CD4-positive, alpha-beta T cell treated with Interleukin-1 beta for 1 hour (primary cell): ENCODE results near the gene MUTYH.
"Not testable (repeated sequence)": the region's sequence is repeated elsewhere in the genome, so short reads cannot be mapped to it uniquely, and the experiment has no call there.

ENCODE experiments used
- DNase-seq, 2 donors: peaks; one replicate each; pipeline ENCODE4 v3.0.0-alpha.2; 2020 to 2022

Gene MUTYH

GRCh38 chr1:45339789-45340558, at the start of gene MUTYH, which contains the start of gene TOE1:
Gene MUTYH (minus strand): TSS chr1:45340440. CDS start chr1:45334505, 5,935 bp downstream.
Gene TOE1 (plus strand): TSS chr1:45340170. CDS start chr1:45340253, 83 bp downstream.
- peak; percentile 92 for DNase-seq

GRCh38 chr1:45386219-45386618, 46.0 kb upstream of the MUTYH start:
- DNase-seq = no peak

GRCh38 chr1:45385302-45385701, 45.1 kb upstream of the MUTYH start:
- no peak for DNase-seq

GRCh38 chr1:45384213-45384612, 44.0 kb upstream of the MUTYH start:
- DNase-seq = not testable (repeated sequence)

- no peak for DNase-seq
Observed at GRCh38 chr1:45383191-45383590, 43.0 kb upstream of the MUTYH start.

DNA sequence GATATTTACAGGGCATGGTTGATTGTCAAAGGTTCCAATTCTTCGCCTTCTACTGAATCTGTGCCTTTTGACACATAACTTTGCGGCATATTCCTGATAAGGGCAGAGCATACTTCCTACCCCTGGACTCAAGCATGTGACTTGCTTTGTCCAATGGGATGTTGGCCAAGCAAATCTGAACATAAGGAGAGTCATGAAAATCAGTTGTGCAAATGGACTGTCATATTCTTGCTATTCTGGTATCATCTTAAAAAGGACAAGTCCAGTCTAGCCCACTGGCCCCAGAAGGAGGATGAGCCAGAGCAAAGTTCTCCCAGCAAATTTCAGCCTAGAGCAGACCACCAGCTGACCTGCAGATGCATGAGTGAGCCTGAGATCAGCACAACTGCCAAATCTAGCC, 41.0 kb upstream of the MUTYH start:
- no peak for DNase-seq

- DNase-seq = no peak
Observed at GRCh38 chr1:45380730-45381129, 40.5 kb upstream of the MUTYH start.

- no peak for DNase-seq
Observed at GRCh38 chr1:45380125-45380524, 39.9 kb upstream of the MUTYH start.

GRCh38 chr1:45379524-45379923, 39.3 kb upstream of the MUTYH start:
- no peak for DNase-seq

DNA sequence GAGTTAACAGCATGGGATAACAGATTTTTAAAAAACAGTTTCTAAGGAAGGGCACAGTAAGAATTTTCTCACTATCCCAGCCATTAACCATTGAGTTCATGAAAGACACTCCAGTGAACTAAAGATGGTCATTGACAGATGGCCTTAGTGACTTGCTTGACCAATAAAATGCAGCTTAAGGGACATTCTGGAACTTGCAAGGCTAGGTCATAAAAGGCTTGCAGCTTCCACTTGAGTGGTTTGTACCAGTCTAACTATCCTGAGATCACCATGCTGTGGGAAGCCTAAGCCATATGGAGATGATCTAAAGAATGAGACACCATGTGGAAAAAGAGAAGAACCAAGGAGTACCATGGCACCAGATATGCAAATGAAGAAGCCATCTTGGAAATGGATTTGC, 37.9 kb upstream of the MUTYH start:
- DNase-seq = no peak

DNA sequence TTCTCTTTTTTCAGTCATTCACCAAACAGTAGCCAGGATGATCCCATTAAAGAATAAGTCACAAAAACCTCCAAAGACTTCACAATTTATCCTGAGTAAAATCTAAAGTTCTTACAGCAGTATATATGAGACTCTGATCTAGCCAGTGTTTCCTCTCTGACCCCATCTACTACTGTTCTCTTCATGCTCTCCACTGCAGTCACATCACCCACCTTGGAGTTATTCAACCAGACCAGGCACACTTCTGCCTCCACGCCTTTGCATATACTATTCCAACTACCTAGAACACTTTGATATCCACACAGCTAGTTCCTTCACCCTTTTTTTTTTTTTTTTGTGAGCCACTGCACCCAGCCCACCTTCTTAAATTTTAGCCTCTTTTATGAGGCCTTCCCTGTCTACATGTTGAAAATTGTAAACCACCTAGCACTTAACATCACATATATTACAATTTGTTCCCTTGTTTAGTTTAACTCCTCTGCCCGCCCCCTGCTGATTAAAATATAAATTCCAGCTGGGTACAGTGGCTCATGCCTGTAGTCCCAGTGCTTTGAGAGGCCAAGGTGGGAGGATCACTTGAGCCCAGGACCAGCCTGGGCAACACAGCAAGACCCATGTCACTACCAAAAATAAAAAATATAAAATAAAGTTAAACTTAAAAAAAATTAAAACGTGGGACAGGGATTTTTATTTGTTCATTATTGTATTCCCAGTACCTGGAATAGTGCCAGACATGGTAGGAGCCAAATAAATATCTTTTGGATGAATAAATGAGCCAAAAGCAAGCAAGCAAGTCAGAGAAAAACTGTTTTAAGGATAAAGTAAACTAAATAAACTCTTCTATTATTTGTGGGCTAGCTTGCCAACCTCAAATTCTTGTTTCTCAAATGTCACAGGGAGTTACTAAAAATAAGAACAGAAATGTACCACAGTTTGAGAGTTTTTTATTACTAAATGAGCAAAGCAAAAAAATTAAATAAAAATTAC, 35.2 kb upstream of the MUTYH start:
- no peak for DNase-seq

- DNase-seq = no peak
Observed at GRCh38 chr1:45373573-45373972, 33.3 kb upstream of the MUTYH start.

DNA sequence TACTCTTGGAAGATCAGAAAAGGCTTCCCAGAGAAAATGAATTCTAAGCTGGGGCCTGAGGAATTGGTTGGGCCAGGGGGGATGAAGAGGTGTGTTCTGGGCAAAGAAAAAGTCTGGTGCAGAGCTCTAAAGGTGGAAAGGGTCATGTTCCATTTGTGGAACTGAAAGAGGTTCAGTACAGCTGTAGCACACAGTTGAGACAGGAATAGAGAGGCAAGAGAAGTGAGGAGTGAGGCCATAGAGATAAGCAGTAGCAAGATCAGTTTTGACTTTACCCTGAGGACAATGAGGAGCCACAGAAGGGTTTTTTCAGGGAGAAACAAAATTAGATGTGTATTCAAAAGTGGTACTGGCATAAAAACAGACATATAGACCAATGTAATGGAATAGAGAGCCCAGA, 30.3 kb upstream of the MUTYH start:
- DNase-seq = no peak

DNA sequence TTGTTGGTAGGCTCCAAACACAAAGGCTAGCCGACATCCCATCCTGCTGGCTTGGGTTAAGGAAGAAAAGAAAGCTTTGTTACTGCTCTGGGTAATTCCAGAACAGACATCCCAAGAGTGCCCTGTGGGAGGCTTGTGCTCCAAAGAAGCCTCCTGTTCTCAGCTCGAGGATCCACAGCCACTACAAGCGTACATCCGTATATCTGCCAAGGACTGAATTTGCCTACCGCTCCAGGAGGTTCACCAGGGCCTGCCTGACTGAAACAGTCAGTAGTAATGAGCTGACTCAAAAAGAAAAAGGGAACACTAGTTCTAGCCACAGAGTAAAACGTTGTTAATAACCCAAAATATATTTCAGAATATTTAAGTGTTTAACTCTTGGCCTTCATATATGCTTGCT, 24.8 kb upstream of the MUTYH start:
- no peak for DNase-seq

- DNase-seq = no peak
Observed at GRCh38 chr1:45364294-45364693, 24.1 kb upstream of the MUTYH start.

DNA sequence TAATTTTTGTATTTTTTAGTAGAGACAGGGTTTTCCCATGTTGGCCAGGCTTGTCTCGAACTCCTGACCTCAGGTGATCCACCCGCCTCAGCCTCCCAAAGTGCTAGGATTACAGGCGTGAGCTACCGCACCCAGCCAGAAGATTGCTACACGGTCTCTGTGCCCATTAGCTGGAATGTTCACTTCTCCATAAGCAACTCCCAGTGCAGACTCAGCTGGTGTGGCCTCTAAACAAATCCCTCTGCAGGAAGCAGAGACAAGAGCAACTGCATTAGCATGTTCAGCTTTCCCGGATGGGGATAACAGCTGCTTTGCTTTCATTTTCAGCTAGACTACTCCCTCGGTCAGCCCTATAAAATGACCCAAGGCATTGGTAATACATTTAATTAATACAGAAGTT, 20.7 kb upstream of the MUTYH start:
- not testable (repeated sequence) for DNase-seq

- peak; percentile 47 to 60 for DNase-seq
Observed at GRCh38 chr1:45359882-45360513, 19.8 kb upstream of the MUTYH start.

DNA sequence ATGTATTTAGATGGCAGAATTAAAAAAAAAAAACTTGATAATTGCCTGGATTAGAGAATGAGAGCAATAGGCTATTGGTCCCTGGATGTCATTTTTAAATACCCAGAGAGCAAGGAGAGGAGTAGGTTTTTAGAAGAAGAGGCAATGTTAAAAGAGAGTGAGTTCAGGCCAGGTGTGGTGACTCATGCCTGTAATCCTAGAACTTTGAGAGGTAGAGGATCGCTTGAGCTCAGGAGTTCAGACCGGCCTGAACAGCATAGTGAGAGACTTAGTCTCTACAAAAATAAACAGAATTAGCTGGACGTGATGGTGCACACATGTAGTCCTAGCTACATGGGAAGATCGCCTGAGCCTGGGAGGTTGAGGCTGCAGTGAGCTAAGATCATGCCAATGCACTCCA, 15.9 kb upstream of the MUTYH start:
- DNase-seq = no peak

DNA sequence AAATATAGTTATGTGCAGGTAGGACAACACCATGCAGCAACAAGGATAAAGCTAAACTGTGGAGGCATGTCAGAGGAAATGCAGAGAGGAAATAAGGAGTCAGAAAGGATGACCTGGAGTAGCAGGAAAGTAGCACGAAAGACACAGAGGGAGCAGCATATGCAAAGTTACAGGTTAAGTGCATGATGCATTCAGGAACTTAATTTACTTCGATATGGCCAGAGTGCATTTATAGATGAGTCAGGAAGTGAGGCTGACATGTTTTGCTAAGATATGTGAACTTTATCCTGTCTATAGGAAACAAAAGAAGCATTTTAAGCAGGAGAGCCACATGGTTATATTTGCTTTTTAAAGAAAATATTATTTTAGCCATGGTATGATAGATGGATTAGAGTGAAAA, 15.4 kb upstream of the MUTYH start:
- no peak for DNase-seq

GRCh38 chr1:45354838-45355237, 14.6 kb upstream of the MUTYH start:
- DNase-seq = no peak

DNA sequence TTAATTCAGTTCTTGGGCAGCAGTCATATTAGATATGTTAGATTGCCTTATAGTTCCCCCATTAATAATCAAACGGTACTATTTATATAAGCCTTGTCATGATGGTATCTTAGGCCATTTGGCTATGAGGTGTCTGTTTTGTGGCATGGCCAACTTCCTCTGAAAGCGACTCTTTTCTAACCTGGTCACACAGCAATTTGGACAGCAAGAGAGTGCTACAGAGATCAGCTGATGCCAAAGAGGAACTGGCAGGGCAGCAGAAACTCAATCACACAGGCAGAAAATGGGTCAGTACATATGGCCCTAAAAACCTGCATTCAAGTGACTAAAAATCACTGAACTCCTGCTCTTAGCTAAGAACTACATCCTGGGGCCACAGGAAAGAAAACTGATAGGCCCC, 13.4 kb upstream of the MUTYH start:
- no peak for DNase-seq

GRCh38 chr1:45351508-45351907, 11.3 kb upstream of the MUTYH start:
- no peak for DNase-seq

- DNase-seq = no peak
Observed at GRCh38 chr1:45348966-45349677, 8.9 kb upstream of the MUTYH start.
